Neural crest cell (in vitro differentiated cells): Measurements from ENCODE around the gene GREB1L. TPM values are rescaled to one million over a fixed set of nuclear protein-coding genes. Genes with fewer than 3 reads are reported as not detected.

ENCODE experiments used
- DNase-seq: peaks from one replicate; pipeline ENCODE4 v3.0.0; 2021; ENCODE audit warnings: low read depth, mixed read lengths, low spot score
- H3K27ac Mint-ChIP-seq: one replicate; pipeline ENCODE4 v1.8.0; 2021; ENCODE audit warnings: mild to moderate bottlenecking, mixed read lengths; ENCODE audit not compliant: unreplicated experiment
- H3K27me3 Mint-ChIP-seq: 2 replicates; pipeline ENCODE4 v1.8.0; 2021; ENCODE audit warnings: low read depth, mild to moderate bottlenecking, mixed read lengths
- H3K36me3 Mint-ChIP-seq: 2 replicates; pipeline ENCODE4 v1.8.0; 2021; ENCODE audit warnings: low read depth, mild to moderate bottlenecking, mixed read lengths
- H3K4me1 Mint-ChIP-seq: 2 replicates; pipeline ENCODE4 v1.8.0; 2021; ENCODE audit warnings: mixed read lengths
- H3K4me3 Mint-ChIP-seq: one replicate; pipeline ENCODE4 v1.8.0; 2021; ENCODE audit warnings: mild to moderate bottlenecking, mixed read lengths
- H3K9me3 Mint-ChIP-seq: 2 replicates; pipeline ENCODE4 v1.8.0; 2021; ENCODE audit warnings: mixed read lengths
- total RNA-seq: library from RNA; stranded (reverse); gene quantifications from 2 replicates; pipeline ENCODE4 v1.2.1, GENCODE V29; 2021
- TF ChIP-seq, protein P1 (sequence below): fragments of 200-600 bp; sonication (generic); conservative IDR thresholded peaks from 2 replicates; pipeline ENCODE4 v1.5.0; 2021; ENCODE audit warnings: antibody characterized with exemption, mild to moderate bottlenecking

GREB1L gene
- total RNA-seq, 1 donor from 2014 or later, result 80.5 TPM

DNA sequence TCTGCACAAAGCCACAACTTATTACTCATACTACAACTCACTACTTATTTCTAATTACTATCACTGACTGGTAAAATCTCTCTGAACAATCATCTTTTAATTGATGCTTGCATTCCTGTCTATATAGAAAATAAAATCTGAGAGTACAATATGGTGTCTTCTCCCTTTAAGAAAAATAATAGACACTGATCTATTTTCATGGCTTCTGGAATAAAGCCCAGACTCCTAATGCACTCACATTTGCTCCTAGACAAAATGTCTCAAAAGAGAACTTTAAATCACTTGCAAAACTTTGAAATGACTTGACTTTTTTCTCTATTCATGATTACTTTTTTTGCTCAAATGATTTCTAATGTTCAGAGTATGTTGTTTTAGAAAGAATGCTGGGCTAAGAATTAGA, 329.7 kb downstream of the GREB1L start:
- Mint-ChIP-seq H3K27ac (no peak overlapping the region), H3K36me3 (peaks cover 18% of the 10 kb centered on the region), H3K4me3 (no peak overlapping the region), H3K27me3 (no peaks in the 10 kb centered on the region), H3K9me3 (no peaks in the 10 kb centered on the region), H3K4me1 (no peaks in the 10 kb centered on the region)
- no peak for DNase-seq
- TF ChIP-seq, protein P1, sequence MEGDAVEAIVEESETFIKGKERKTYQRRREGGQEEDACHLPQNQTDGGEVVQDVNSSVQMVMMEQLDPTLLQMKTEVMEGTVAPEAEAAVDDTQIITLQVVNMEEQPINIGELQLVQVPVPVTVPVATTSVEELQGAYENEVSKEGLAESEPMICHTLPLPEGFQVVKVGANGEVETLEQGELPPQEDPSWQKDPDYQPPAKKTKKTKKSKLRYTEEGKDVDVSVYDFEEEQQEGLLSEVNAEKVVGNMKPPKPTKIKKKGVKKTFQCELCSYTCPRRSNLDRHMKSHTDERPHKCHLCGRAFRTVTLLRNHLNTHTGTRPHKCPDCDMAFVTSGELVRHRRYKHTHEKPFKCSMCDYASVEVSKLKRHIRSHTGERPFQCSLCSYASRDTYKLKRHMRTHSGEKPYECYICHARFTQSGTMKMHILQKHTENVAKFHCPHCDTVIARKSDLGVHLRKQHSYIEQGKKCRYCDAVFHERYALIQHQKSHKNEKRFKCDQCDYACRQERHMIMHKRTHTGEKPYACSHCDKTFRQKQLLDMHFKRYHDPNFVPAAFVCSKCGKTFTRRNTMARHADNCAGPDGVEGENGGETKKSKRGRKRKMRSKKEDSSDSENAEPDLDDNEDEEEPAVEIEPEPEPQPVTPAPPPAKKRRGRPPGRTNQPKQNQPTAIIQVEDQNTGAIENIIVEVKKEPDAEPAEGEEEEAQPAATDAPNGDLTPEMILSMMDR, result no peak

Other genes with a start within 250 kb of the GREB1L start
- 36.4 and 40.5 TPM in 2 replicates for gene ROCK1, start 130.4 kb upstream of the GREB1L start, total RNA-seq